ENCODE data around the gene ACTR3.

ACTR3 gene

GRCh38 chr2:113985554-113986397, 95.9 kb downstream of the ACTR3 start:
- DNase-seq (ENCODE audit: low read depth in 1 of 2, low spot score in 1 of 2) = no peak
- TF ChIP-seq GABPA (IDR thresholded peaks at IDR 0.05; ENCODE audit: low read depth) = no peak
- no peak for TF ChIP-seq POLR2AphosphoS5 (IDR thresholded peaks at IDR 0.05; ENCODE audit: low read depth)
- TF ChIP-seq, protein P1, sequence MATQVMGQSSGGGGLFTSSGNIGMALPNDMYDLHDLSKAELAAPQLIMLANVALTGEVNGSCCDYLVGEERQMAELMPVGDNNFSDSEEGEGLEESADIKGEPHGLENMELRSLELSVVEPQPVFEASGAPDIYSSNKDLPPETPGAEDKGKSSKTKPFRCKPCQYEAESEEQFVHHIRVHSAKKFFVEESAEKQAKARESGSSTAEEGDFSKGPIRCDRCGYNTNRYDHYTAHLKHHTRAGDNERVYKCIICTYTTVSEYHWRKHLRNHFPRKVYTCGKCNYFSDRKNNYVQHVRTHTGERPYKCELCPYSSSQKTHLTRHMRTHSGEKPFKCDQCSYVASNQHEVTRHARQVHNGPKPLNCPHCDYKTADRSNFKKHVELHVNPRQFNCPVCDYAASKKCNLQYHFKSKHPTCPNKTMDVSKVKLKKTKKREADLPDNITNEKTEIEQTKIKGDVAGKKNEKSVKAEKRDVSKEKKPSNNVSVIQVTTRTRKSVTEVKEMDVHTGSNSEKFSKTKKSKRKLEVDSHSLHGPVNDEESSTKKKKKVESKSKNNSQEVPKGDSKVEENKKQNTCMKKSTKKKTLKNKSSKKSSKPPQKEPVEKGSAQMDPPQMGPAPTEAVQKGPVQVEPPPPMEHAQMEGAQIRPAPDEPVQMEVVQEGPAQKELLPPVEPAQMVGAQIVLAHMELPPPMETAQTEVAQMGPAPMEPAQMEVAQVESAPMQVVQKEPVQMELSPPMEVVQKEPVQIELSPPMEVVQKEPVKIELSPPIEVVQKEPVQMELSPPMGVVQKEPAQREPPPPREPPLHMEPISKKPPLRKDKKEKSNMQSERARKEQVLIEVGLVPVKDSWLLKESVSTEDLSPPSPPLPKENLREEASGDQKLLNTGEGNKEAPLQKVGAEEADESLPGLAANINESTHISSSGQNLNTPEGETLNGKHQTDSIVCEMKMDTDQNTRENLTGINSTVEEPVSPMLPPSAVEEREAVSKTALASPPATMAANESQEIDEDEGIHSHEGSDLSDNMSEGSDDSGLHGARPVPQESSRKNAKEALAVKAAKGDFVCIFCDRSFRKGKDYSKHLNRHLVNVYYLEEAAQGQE (IDR thresholded peaks at IDR 0.05; ENCODE audit: insufficient replicate concordance, low read depth) = no peak
- no peak for TF ChIP-seq SPI1 (IDR thresholded peaks at IDR 0.05; ENCODE audit: borderline replicate concordance, low read depth)
- no peak for TF ChIP-seq CTCF (IDR thresholded peaks at IDR 0.05; ENCODE audit: insufficient read depth, low read length)
- no peak overlapping the region for H3K4me3 ChIP-seq (replicated peaks; ENCODE audit: insufficient read depth, low read length)
- H3K27ac ChIP-seq (replicated peaks) = no peak overlapping the region
- H3K27me3 ChIP-seq (ENCODE audit: insufficient read depth, poor library complexity, severe bottlenecking) = no peaks in the 10 kb centered on the region

DNA sequence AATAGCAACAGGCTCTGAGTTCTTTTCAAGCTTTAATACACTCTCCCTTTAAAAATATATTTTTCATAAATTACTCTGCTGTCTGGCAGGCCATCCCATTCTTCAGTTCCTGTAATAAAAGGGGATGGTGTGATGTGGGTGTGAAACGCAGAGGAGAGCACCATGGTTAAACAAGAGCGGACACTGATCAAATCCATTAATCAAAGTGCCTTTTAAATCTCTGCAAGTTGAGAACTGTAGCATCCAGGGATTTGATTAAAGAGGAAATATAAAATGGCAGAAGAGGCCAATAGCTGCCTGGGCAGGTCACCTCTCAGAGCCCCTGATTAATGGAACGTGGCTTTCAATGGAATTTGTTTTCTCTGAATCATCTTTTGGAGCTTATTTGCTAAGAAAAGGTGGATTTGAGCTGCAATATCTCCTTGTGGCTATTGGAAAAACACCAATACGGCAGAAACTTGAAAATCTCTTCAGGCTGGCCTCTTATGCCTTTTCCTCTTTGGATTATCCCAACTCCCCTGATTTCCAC, 96.9 kb downstream of the ACTR3 start:
- no peak for DNase-seq (ENCODE audit: low read depth in 1 of 2, low spot score in 1 of 2)
- no peak overlapping the region for H3K27ac ChIP-seq (replicated peaks)
- no peaks in the 10 kb centered on the region for H3K27me3 ChIP-seq (ENCODE audit: insufficient read depth, poor library complexity, severe bottlenecking)
- no peak for TF ChIP-seq GABPA (IDR thresholded peaks at IDR 0.05; ENCODE audit: low read depth)
- TF ChIP-seq CTCF (IDR thresholded peaks at IDR 0.05; ENCODE audit: insufficient read depth, low read length) = no peak
- no peak for TF ChIP-seq SPI1 (IDR thresholded peaks at IDR 0.05; ENCODE audit: borderline replicate concordance, low read depth)
- TF ChIP-seq, protein P1 (IDR thresholded peaks at IDR 0.05; ENCODE audit: insufficient replicate concordance, low read depth) = no peak
- TF ChIP-seq POLR2AphosphoS5 (IDR thresholded peaks at IDR 0.05; ENCODE audit: low read depth) = no peak
- no peak overlapping the region for H3K4me3 ChIP-seq (replicated peaks; ENCODE audit: insufficient read depth, low read length)

DNA sequence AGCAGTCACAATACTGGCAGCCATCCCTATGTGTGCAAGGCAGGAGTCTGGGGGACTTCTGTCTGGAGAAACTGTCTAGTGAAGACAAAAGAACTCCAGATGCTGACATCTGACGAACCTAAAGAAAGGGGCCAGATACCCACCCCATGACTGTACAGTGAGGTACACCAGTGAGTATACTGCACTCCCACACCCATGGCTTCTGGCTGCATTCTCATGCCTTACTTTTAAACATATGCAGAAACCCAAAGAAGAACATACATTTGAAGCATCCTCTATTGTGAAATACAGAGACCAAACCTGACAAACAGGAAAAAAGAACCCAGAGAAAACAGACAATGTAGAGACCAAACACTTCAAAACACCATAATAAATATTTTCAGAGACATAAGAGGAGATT, 102.2 kb downstream of the ACTR3 start:
- TF ChIP-seq GABPA (IDR thresholded peaks at IDR 0.05; ENCODE audit: low read depth) (no peak), SPI1 (IDR thresholded peaks at IDR 0.05; ENCODE audit: borderline replicate concordance, low read depth) (no peak), CTCF (IDR thresholded peaks at IDR 0.05; ENCODE audit: insufficient read depth, low read length) (no peak), POLR2AphosphoS5 (IDR thresholded peaks at IDR 0.05; ENCODE audit: low read depth) (no peak)
- TF ChIP-seq, protein P1 (IDR thresholded peaks at IDR 0.05; ENCODE audit: insufficient replicate concordance, low read depth) = no peak
- no peaks in the 10 kb centered on the region for H3K27me3 ChIP-seq (ENCODE audit: insufficient read depth, poor library complexity, severe bottlenecking)
- no peak overlapping the region for H3K4me3 ChIP-seq (replicated peaks; ENCODE audit: insufficient read depth, low read length)
- no peak overlapping the region for H3K27ac ChIP-seq (replicated peaks)
- no peak for DNase-seq (ENCODE audit: low read depth in 1 of 2, low spot score in 1 of 2)

Measured in HL-60 (cell line).